WTC11 (cell line): ENCODE measurements around the gene MPV17L2. TPM values are rescaled to one million over a fixed set of nuclear protein-coding genes. Genes with fewer than 3 reads are reported as not detected.

ENCODE experiments used
- ATAC-seq: fragments of 200-7000 bp; cut with Tn5 transposase; 2 replicates; pipeline ENCODE4 v1.10.0; 2021; ENCODE audit warnings: mild to moderate bottlenecking, moderate library complexity
- CTCF ChIA-PET: fragments of 300-600 bp; sonication (Branson Sonifier 250); formaldehyde crosslinking; loops from one replicate; lab custom pipeline; 2021; ENCODE audit warnings: antibody characterized with exemption; lab: Charles Lee
- POLR2A ChIA-PET: fragments of 350-600 bp; sonication (Branson Sonifier 250); formaldehyde crosslinking; loops from one replicate; lab custom pipeline; 2021; ENCODE audit warnings: antibody characterized with exemption; lab: Charles Lee
- DNase-seq: peaks from one replicate; pipeline ENCODE4 v3.0.0; 2021; ENCODE audit warnings: low spot score
- H3K27ac Mint-ChIP-seq: 2 replicates; pipeline ENCODE4 v1.8.0; 2021; ENCODE audit warnings: mixed read lengths
- H3K27me3 Mint-ChIP-seq: 2 replicates; pipeline ENCODE4 v1.8.0; 2021; ENCODE audit warnings: low read depth, mild to moderate bottlenecking, moderate library complexity, mixed read lengths
- H3K36me3 Mint-ChIP-seq: 2 replicates; pipeline ENCODE4 v1.8.0; 2021; ENCODE audit warnings: mixed read lengths
- H3K4me1 Mint-ChIP-seq: 2 replicates; pipeline ENCODE4 v1.8.0; 2022; ENCODE audit warnings: mixed read lengths
- H3K4me3 Mint-ChIP-seq: 2 replicates; pipeline ENCODE4 v1.8.0; 2021; ENCODE audit warnings: mild to moderate bottlenecking, moderate library complexity, mixed read lengths
- H3K9me3 Mint-ChIP-seq: 2 replicates; pipeline ENCODE4 v1.8.0; 2021; ENCODE audit warnings: mixed read lengths
- E2F1 ChIP-seq: sonication (generic); formaldehyde crosslinking; IDR thresholded peaks from 2 replicates; pipeline ENCODE4 v1.8.0; 2022; ENCODE audit warnings: mild to moderate bottlenecking, missing genetic modification reagents
- EMX1 ChIP-seq: fragments of 250-450 bp; sonication (Bioruptor Pico); IDR thresholded peaks from 2 replicates; pipeline ENCODE4 v1.8.0; 2021; ENCODE audit warnings: mild to moderate bottlenecking
- ESRRA ChIP-seq: sonication (generic); formaldehyde crosslinking; IDR thresholded peaks from 2 replicates; pipeline ENCODE4 v1.8.1; 2022; ENCODE audit warnings: mild to moderate bottlenecking, missing genetic modification reagents, borderline replicate concordance
- FOXJ3 ChIP-seq: sonication (generic); formaldehyde crosslinking; IDR thresholded peaks from 2 replicates; pipeline ENCODE4 v1.9.0; 2021; ENCODE audit warnings: missing genetic modification reagents, mild to moderate bottlenecking, borderline replicate concordance
- IRF2 ChIP-seq: sonication (generic); formaldehyde crosslinking; IDR thresholded peaks from 2 replicates; pipeline ENCODE4 v1.8.0; 2022; ENCODE audit warnings: low read depth, missing genetic modification reagents, borderline replicate concordance
- NFATC4 ChIP-seq: fragments of 250-450 bp; sonication (Bioruptor Pico); IDR thresholded peaks from 2 replicates; pipeline ENCODE4 v1.9.0; 2021; ENCODE audit warnings: mild to moderate bottlenecking
- NR3C1 ChIP-seq: sonication (generic); formaldehyde crosslinking; conservative IDR thresholded peaks from 2 replicates; pipeline ENCODE4 v1.8.1; 2023; ENCODE audit warnings: low read depth, mild to moderate bottlenecking, missing genetic modification reagents
- OVOL2 ChIP-seq: fragments of 250-450 bp; sonication (Bioruptor Pico); IDR thresholded peaks from 2 replicates; pipeline ENCODE4 v1.9.0; 2021; ENCODE audit warnings: mild to moderate bottlenecking, borderline replicate concordance
- RORB ChIP-seq: fragments of 250-450 bp; sonication (Bioruptor Pico); IDR thresholded peaks from 2 replicates; pipeline ENCODE4 v1.9.0; 2021; ENCODE audit warnings: mild to moderate bottlenecking
- TP53 ChIP-seq: sonication (generic); formaldehyde crosslinking; IDR thresholded peaks from 2 replicates; pipeline ENCODE4 v1.8.1; 2023; ENCODE audit warnings: mild to moderate bottlenecking, missing genetic modification reagents
- ZBTB21 ChIP-seq: sonication (generic); formaldehyde crosslinking; IDR thresholded peaks from 2 replicates; pipeline ENCODE4 v1.8.1; 2023; ENCODE audit warnings: mild to moderate bottlenecking, missing genetic modification reagents, borderline replicate concordance
- ZNF232 ChIP-seq: sonication (generic); formaldehyde crosslinking; IDR thresholded peaks from 2 replicates; pipeline ENCODE4 v1.8.0; 2022; ENCODE audit warnings: mild to moderate bottlenecking, missing genetic modification reagents
- ZNF281 ChIP-seq: sonication (generic); formaldehyde crosslinking; IDR thresholded peaks from 2 replicates; pipeline ENCODE4 v1.8.0; 2023; ENCODE audit warnings: mild to moderate bottlenecking, missing genetic modification reagents
- ZNF317 ChIP-seq: sonication (generic); formaldehyde crosslinking; IDR thresholded peaks from 2 replicates; pipeline ENCODE4 v1.8.1; 2023; ENCODE audit warnings: low read depth, mild to moderate bottlenecking, moderate library complexity, missing genetic modification reagents, borderline replicate concordance
- ZNF532 ChIP-seq: fragments of 250-450 bp; sonication (Bioruptor Pico); IDR thresholded peaks from 2 replicates; pipeline ENCODE4 v1.9.0; 2021; ENCODE audit warnings: mild to moderate bottlenecking, borderline replicate concordance
- ZSCAN18 ChIP-seq: fragments of 250-450 bp; sonication (Bioruptor Pico); IDR thresholded peaks from 2 replicates; pipeline ENCODE4 v2.1.2; 2022; ENCODE audit warnings: mild to moderate bottlenecking, moderate library complexity
- total RNA-seq: library from RNA; stranded (reverse); gene quantifications from 3 replicates; pipeline ENCODE4 v1.2.3, GENCODE V29; 2021
- TF ChIP-seq, protein P1 (sequence below): sonication (generic); formaldehyde crosslinking; IDR thresholded peaks from 2 replicates; pipeline ENCODE4 v1.8.0; 2022; ENCODE audit warnings: missing genetic modification reagents
- TF ChIP-seq, protein P2 (sequence below): sonication (generic); formaldehyde crosslinking; IDR thresholded peaks from 2 replicates; pipeline ENCODE4 v1.8.1; 2023; ENCODE audit warnings: mild to moderate bottlenecking, missing genetic modification reagents
- TF ChIP-seq, protein P3 (sequence below): sonication (generic); formaldehyde crosslinking; conservative IDR thresholded peaks from 2 replicates; pipeline ENCODE4 v1.8.1; 2022; ENCODE audit warnings: mild to moderate bottlenecking, missing genetic modification reagents

Gene MPV17L2
- total RNA-seq, 1 experiment from 2014 or later, result 29.8 TPM

- ATAC-seq (peak; percentile 92), DNase-seq (no peak)
- no peaks in the 10 kb centered on the region for H3K27me3 Mint-ChIP-seq
- peak overlapping the region; percentile 87 for H3K27ac Mint-ChIP-seq
- H3K9me3 Mint-ChIP-seq, result no peaks in the 10 kb centered on the region
- CTCF ChIA-PET, result interaction anchor here (0.8 to 2.6 kb wide), 13 partner anchors 17 to 153 kb away, joined by 3 to 23 read pairs (median 4); a partner anchor contains a TSS
- H3K4me3 Mint-ChIP-seq, result no peak overlapping the region
- H3K4me1 Mint-ChIP-seq, result peaks cover 5% of the 10 kb centered on the region
- POLR2A ChIA-PET, result interaction anchor here (0.6 kb wide), 1 partner anchor 59 kb away, joined by 3 read pairs; no protein-coding TSS in a partner anchor
- TF ChIP-seq NFATC4 (CRISPR knock-in tag), result no peak
- TF ChIP-seq TP53 (CRISPR knock-in tag), result no peak
- TF ChIP-seq EMX1 (CRISPR knock-in tag), result no peak
- TF ChIP-seq E2F1 (CRISPR knock-in tag), result no peak
- TF ChIP-seq, protein P1, sequence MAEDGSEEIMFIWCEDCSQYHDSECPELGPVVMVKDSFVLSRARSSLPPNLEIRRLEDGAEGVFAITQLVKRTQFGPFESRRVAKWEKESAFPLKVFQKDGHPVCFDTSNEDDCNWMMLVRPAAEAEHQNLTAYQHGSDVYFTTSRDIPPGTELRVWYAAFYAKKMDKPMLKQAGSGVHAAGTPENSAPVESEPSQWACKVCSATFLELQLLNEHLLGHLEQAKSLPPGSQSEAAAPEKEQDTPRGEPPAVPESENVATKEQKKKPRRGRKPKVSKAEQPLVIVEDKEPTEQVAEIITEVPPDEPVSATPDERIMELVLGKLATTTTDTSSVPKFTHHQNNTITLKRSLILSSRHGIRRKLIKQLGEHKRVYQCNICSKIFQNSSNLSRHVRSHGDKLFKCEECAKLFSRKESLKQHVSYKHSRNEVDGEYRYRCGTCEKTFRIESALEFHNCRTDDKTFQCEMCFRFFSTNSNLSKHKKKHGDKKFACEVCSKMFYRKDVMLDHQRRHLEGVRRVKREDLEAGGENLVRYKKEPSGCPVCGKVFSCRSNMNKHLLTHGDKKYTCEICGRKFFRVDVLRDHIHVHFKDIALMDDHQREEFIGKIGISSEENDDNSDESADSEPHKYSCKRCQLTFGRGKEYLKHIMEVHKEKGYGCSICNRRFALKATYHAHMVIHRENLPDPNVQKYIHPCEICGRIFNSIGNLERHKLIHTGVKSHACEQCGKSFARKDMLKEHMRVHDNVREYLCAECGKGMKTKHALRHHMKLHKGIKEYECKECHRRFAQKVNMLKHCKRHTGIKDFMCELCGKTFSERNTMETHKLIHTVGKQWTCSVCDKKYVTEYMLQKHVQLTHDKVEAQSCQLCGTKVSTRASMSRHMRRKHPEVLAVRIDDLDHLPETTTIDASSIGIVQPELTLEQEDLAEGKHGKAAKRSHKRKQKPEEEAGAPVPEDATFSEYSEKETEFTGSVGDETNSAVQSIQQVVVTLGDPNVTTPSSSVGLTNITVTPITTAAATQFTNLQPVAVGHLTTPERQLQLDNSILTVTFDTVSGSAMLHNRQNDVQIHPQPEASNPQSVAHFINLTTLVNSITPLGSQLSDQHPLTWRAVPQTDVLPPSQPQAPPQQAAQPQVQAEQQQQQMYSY (CRISPR knock-in tag), result no peak
- TF ChIP-seq ZBTB21 (CRISPR knock-in tag), result no peak
- TF ChIP-seq, protein P2, sequence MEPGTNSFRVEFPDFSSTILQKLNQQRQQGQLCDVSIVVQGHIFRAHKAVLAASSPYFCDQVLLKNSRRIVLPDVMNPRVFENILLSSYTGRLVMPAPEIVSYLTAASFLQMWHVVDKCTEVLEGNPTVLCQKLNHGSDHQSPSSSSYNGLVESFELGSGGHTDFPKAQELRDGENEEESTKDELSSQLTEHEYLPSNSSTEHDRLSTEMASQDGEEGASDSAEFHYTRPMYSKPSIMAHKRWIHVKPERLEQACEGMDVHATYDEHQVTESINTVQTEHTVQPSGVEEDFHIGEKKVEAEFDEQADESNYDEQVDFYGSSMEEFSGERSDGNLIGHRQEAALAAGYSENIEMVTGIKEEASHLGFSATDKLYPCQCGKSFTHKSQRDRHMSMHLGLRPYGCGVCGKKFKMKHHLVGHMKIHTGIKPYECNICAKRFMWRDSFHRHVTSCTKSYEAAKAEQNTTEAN, result no peak
- TF ChIP-seq IRF2, result no peak
- TF ChIP-seq NR3C1, result no peak
- H3K36me3 Mint-ChIP-seq, result no peaks in the 10 kb centered on the region
Observed at GRCh38 chr19:18185538-18185937, 7.5 kb upstream of the MPV17L2 start.

GRCh38 chr19:18190278-18190677, 2.7 kb upstream of the MPV17L2 start:
- Mint-ChIP-seq H3K4me3 (no peak overlapping the region), H3K27ac (peak overlapping the region; percentile 45; the same call in 1 of the 2 replicates), H3K4me1 (peaks cover 25% of the 10 kb centered on the region), H3K9me3 (no peaks in the 10 kb centered on the region), H3K27me3 (peaks cover 2% of the 10 kb centered on the region; the same call in 1 of the 2 replicates), H3K36me3 (no peaks in the 10 kb centered on the region; the same call in 1 of the 2 replicates)
- ATAC-seq (no peak), DNase-seq (no peak)
- ChIA-PET POLR2A (interaction anchor here (0.6 to 0.7 kb wide), 2 partner anchors 16 to 38 kb away, joined by 3 read pairs; no protein-coding TSS in a partner anchor), CTCF (interaction anchor here (6.0 kb wide), 1 partner anchor 77 kb away, joined by 33 read pairs; no protein-coding TSS in a partner anchor)
- TF ChIP-seq ZNF281 (CRISPR knock-in tag) (no peak), RORB (CRISPR knock-in tag) (no peak), ZNF317 (no peak), FOXJ3 (no peak), OVOL2 (CRISPR knock-in tag) (no peak), ZNF232 (CRISPR knock-in tag) (no peak), ZSCAN18 (CRISPR knock-in tag) (no peak), ESRRA (no peak), ZNF532 (CRISPR knock-in tag) (no peak)
- TF ChIP-seq, protein P3, sequence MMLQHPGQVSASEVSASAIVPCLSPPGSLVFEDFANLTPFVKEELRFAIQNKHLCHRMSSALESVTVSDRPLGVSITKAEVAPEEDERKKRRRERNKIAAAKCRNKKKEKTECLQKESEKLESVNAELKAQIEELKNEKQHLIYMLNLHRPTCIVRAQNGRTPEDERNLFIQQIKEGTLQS, result no peak
